ENCODE measurements around the gene AUP1.

The AUP1 gene

GRCh38 chr2:74535440-74535965 is 6.0 kb upstream of the AUP1 start:
- DNase-seq (ENCODE audit: low read depth): no peak

DNA sequence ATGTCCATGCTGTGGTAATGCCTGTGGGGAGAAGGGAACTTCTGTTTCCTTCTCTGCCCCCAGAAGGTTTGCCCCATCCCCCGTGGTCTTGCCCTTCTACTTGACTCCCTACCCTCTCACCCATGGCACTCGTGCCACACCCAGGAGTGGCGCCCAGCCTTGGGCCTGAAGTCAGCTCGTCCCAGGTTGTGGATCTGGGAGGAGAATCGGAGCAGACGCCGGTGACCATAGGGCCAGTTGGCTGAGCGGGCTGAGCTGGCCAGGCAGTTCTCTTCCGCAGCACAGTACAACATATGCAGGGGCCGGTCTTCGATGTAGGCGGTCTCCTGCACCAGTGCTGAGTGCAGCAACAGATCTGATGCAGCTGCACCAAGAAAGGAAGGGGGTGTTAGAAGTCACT is 4.9 kb upstream of the AUP1 start:
- no peak for DNase-seq (ENCODE audit: low read depth)

GRCh38 chr2:74533464-74533863 is 4.0 kb upstream of the AUP1 start:
- no peak for DNase-seq (ENCODE audit: low read depth)

- DNase-seq (ENCODE audit: low read depth): no peak
Measured at GRCh38 chr2:74532222-74532621, 2.7 kb upstream of the AUP1 start.

DNA sequence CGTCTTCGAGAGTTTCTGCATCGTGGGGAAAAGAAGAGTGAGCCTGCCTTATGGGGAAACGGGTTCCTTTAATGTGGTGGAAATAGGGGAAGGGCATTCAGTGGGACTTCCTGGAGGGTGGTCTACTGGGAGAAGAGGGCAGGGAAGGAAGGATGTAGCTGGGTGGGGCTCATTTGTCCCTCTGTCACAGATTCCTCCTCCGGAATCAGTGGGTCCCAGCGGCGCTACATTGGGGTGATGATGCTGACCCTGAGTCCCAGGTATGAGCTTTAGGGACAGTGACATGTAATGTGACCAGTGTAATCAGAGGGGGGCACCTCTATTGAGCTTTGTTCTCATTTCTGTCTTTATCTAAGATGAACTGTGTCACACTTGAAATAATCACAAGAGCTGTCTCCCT is 2.2 kb upstream of the AUP1 start:
- DNase-seq (ENCODE audit: low read depth): no peak

GRCh38 chr2:74530239-74531187 is 1.0 kb upstream of the AUP1 start:
- no peak for DNase-seq (ENCODE audit: low read depth)

DNA sequence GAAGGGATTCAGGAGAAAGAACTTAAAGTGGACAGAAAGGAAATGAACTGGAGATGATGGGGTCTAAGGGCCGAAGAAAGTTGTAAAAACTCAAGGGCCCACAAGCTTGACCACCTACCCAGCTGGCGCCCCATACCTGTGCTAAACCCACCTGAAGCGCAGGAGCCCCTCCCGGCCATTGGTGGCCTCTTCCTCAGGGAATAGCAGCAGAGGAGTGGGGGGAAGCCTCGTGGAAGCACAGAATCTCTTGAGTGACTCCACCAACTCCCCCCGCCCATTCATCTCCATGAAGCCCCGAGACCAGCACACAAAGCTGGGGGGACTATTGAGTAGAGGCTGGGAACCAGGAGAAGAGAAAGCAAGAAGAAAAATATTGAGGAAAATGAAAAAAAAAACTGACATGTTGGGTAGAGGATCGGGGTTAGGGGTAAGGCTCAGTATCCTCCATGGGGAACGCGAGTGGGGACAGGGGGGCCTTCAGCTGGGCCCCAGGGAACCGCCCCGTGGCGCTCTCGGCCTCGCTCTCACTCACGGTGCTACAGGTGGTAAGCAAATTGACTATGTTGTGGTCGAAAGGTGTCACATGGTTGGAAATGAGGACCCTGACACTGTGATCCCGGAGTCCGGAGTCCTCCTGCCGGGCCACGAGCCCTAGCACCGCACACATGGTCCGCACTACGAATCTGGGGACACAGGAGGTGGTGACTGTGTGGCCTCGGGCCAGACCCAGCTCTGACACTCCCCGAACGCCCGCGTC is 728 bp downstream of the AUP1 start:
- DNase-seq (ENCODE audit: low read depth): no peak

- DNase-seq (ENCODE audit: low read depth): no peak
Measured at GRCh38 chr2:74527741-74528140, 1.8 kb downstream of the AUP1 start.

GRCh38 chr2:74526649-74527230 is 2.8 kb downstream of the AUP1 start:
- DNase-seq (ENCODE audit: low read depth): no peak

DNA sequence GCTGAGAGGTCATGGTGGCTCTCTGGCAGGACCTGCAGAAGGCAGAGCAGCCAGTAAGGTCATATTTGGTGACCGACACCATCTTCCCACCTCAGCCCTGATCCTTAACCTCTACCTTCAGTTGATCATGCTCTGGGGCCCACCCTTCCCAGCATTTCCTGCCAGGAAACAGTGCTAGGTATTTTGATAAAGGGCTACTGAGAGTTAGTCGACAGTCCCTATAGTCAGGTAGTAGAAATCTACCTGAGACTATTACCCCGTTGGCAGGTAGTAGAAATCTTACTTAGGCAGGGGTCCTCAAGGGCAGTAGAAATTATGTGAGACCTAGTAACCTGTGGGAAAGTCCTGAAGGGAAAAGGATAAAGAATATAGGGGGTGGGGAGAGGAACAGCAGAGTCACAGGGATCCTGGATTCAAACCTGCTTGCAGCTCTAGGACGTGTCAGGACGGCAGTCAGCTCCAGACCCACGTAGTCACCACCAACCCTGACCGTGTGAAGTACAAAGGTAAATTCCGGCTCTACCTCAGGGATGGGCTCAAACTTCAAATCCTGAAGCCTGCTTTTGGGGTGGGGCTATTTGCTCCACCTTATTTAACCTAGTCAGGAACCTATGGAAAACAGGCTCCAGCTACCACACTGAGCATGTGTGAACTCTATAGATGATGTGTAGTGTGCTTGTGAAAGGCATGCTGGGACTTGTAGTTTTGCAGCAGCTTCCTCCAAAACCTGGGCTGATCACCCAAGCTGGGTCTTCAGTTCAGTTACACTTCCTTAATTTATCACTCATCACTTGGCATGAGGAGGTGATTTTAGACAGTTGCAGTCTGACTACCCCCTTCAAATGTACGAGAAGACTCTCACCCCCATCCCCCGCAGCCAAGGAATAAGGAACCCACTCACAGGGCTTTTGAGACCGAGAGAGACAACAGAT is 3.5 kb downstream of the AUP1 start, which contains the start of gene DQX1:
Gene DQX1 (minus strand): TSS at position 515 of the 932 bp plus-strand sequence. CDS start 502 bp downstream, at position 13.
- DNase-seq (ENCODE audit: low read depth): no peak

DNA sequence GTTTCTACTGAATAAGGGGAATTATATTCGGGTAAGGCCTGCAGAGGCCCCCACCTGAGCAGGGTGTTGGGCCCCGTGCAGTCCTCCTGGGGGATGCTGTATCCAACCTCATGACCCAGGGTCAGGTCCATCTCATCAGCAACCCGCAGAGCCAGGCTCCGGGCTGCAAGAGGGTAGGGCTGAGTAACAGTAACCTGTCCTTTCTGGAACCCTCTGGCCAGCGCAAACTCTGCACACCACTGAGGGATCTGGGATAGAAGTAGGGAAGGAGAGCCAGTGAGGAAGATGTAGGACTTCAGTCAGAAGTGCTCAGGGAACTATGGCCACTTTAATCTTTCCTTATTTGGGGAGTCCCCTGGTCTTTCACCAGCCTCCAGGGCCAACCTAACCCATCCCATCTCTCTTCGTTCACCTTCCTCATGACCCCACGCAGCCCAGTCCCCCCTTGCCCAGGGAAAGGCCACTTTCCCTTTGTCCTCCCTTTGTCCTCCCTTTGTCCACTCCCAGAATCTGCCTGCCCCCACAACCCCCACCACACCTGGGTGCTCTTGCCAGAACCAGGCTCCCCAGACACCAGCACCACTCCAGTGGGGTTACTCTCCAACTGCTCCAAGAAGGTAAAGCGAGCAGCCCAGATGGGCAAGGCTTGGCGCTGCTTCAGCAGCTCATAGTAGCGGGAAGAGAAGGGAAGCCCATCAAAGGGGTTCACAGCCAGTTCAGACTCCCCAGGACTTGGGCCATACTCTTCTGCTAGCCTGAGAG is 4.4 kb downstream of the AUP1 start:
- no peak for DNase-seq (ENCODE audit: low read depth)

DNA sequence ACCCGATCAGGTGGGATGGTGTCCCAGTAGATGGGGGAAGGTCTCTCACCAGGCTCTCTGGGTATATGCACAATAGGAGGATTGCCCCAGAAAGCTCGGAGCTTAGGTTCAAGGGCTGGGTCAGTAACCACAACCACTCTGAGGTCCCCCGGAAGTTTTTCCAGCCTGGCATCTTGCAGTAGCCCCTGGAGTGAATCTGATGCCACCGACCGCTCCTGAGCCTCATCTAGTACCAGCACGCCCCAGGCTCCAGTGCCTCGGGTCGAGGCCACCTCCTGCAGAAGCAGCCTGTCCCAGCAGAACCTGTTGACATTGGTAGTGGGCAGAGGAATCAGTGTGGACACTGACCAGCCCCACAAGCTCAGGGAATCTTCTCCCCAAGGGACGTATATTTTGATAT is 5.5 kb downstream of the AUP1 start:
- DNase-seq (ENCODE audit: low read depth): no peak

GRCh38 chr2:74522516-74522915 is 7.0 kb downstream of the AUP1 start:
- no peak for DNase-seq (ENCODE audit: low read depth)

DNA sequence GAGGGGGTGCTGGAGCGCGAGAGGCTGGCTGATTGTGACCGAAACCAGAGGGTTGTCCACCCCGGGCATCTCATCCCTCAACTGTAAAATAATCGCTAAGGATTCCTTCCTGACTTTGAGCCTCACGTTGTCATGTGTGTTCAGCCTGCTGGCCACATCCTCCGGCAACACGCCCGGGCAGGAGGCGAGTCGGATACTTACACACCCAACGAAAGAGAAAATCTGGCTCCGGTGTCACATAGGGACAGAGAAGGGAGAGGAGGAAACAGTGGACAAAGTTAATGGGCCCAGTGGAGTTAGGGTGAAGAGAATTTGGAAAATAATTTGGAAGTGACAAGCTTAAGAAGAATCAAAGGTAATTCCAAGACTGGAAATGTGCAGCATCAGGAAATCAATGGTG is 12.9 kb downstream of the AUP1 start:
- DNase-seq (ENCODE audit: low read depth): no peak

GRCh38 chr2:74515981-74516633 is 13.4 kb downstream of the AUP1 start:
- DNase-seq (ENCODE audit: low read depth): peak; percentile 57

DNA sequence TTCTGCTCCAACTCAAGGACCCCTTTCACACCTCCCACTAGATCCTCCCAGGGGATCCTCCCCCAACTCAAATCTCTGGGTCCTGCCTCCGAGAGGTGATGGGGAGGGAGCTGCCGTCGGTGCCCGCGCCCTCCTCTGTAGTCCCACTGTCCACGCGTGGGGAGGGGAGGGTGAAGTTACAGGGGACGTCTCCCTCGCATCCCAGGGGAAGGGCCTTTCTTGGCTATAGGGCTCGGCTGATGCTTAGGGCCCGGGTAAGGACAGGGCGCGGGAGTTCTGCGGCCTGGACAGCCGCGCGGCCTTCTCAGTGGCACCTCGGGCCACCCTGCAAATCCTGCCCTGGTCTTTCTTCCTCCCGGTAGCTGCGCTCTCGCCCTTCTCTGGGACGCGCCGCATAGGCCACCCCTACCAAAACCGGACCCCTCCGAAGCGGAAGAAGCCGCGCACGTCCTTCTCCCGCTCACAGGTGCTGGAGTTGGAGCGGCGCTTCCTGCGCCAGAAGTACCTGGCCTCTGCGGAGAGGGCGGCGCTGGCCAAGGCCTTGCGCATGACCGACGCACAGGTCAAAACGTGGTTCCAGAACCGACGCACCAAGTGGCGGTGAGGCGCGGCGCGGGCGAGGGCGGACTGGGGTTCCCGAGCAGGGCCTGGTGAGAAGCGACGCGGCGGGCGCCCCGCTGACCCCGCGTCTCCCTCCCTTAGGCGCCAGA is 14.1 kb downstream of the AUP1 start:
- no peak for DNase-seq (ENCODE audit: low read depth)

DNA sequence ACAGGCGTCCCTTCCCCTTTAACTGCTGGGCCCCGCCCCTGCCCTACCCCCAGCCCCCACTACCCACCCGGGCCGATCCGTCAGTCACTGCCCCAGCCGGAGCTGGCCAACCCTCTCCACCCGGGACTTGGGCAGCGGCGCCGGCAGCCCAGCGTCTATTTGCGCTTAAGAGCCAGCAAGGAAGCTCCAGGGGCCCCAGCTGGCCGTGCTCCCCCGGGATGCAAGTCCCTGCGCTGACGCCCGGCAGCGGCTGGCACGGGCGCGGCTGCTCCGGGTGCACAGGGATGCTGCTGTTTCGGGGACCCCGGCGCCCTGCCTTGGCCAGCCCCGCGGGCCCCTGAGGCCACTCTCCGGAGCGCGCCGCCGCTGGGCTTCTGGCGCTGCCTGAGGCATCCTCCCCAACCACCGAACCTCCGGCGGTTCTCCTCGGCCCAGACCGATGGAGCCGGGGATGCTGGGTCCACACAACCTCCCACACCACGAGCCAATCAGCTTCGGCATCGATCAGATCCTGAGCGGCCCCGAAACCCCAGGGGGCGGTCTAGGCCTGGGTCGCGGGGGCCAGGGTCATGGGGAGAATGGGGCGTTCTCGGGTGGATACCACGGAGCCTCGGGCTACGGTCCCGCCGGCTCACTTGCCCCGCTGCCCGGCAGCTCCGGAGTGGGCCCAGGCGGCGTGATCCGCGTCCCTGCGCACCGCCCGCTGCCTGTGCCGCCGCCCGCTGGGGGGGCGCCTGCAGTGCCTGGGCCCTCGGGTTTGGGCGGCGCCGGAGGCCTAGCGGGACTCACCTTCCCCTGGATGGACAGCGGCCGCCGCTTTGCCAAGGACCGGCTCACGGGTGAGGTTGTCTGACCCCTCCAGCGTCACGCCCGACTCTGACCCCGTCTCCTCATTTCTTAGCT is 14.9 kb downstream of the AUP1 start, which contains the start of gene TLX2:
Gene TLX2 (plus strand): TSS at position 83 of the 903 bp plus-strand sequence. CDS start 357 bp downstream, at position 440.
- DNase-seq (ENCODE audit: low read depth): no peak
